ENCODE results near the gene GABBR2.

GABBR2 gene

DNA sequence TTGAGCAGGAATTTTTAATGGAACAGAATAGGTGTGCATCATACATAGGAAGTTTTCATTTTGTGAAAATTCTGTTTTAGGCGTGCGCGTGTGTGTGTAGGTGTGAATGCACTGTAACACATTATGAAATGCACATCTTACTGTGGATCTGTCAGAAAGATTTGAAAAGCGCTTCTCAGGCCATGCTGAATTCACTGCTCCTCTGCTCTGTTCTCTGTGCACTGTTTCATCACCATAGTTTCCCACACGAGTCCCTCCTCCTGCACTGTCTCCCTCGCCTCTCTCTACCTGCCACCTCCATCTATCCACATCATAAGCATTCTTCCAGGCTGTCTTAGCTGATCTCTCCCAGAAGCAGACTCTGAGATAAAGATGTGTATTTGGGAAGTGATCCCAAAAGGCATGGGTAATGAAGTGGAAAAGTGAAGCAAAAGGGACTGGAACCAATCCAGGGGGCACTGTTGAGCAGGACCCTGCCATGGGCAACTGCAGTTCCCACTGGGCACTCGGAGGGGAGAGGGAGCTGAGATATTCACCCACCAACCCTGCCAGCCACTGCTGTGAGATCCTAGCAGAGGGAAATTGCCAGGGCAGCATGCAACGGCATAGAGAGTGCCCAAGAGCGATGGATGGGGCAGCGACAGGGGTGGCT is 65.9 kb downstream of the GABBR2 start:
- no peak overlapping the region for H3K27ac ChIP-seq (ENCODE audit: low read depth, low read length)
- no peak overlapping the region for H3K4me3 ChIP-seq (ENCODE audit: low read depth in 1 of 2, low read length in 2 of 2)
- no peaks in the 10 kb centered on the region for H3K36me3 ChIP-seq (ENCODE audit: insufficient read depth, low read length)
- H3K4me1 ChIP-seq (ENCODE audit: insufficient read depth, low read length), result no peaks in the 10 kb centered on the region
- H3K9ac ChIP-seq (ENCODE audit: low read length), result no peak overlapping the region
- no peaks in the 10 kb centered on the region for H3K27me3 ChIP-seq (ENCODE audit: control insufficient read depth in 1 of 2, insufficient read depth in 2 of 2, low read length in 2 of 2)
- no peaks in the 10 kb centered on the region for H3K9me3 ChIP-seq (ENCODE audit: low read length)

DNA sequence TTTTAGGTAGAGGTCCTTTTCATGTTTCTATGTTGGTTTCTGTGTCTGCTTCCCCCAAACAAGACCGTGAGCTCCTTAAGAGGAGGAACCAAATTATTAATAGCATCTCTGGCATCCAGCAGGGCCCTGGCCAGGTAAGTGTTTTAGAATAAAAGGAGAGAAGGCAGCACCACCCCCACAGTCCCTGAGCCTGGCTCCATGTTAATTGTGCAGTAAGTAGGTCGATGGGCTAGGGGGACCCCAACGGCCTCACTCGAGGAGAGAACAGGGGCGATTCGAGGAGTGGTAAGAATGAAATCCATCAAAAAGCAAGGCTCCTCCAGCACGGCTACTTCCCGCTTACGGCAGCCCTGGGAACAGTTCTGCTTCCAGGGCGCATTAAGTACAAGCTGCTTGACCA is 67.0 kb downstream of the GABBR2 start:
- H3K4me1 ChIP-seq (ENCODE audit: insufficient read depth, low read length), result no peaks in the 10 kb centered on the region
- H3K27ac ChIP-seq (ENCODE audit: low read depth, low read length), result no peak overlapping the region
- no peaks in the 10 kb centered on the region for H3K36me3 ChIP-seq (ENCODE audit: insufficient read depth, low read length)
- no peak overlapping the region for H3K4me3 ChIP-seq (ENCODE audit: low read depth in 1 of 2, low read length in 2 of 2)
- H3K27me3 ChIP-seq (ENCODE audit: control insufficient read depth in 1 of 2, insufficient read depth in 2 of 2, low read length in 2 of 2), result no peaks in the 10 kb centered on the region
- H3K9me3 ChIP-seq (ENCODE audit: low read length), result no peaks in the 10 kb centered on the region
- H3K9ac ChIP-seq (ENCODE audit: low read length), result no peak overlapping the region

DNA sequence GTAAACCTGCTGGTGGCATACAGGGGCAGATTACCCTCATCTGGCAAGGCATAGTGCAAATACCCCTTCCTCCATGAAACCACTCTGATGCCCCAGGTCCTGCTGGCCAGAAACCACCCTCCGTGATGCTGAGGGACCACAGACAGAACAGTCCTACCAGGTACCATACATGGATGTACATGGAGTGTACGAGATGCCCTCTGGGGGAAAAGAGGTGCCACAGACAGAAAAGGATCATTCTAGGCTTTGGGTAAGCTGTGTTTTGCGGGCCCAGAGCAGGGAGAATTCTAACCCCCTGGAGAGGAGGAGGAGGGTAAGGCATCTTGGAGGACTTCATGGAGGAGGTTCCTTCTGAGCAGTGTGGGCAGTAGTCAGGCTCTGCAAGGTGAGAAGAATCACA is 68.3 kb downstream of the GABBR2 start:
- Histone ChIP-seq H3K4me1 (ENCODE audit: insufficient read depth, low read length) (no peaks in the 10 kb centered on the region), H3K27me3 (ENCODE audit: control insufficient read depth in 1 of 2, insufficient read depth in 2 of 2, low read length in 2 of 2) (no peaks in the 10 kb centered on the region), H3K27ac (ENCODE audit: low read depth, low read length) (no peak overlapping the region), H3K4me3 (ENCODE audit: low read depth in 1 of 2, low read length in 2 of 2) (no peak overlapping the region), H3K36me3 (ENCODE audit: insufficient read depth, low read length) (no peaks in the 10 kb centered on the region), H3K9ac (ENCODE audit: low read length) (no peak overlapping the region), H3K9me3 (ENCODE audit: low read length) (no peaks in the 10 kb centered on the region)

DNA sequence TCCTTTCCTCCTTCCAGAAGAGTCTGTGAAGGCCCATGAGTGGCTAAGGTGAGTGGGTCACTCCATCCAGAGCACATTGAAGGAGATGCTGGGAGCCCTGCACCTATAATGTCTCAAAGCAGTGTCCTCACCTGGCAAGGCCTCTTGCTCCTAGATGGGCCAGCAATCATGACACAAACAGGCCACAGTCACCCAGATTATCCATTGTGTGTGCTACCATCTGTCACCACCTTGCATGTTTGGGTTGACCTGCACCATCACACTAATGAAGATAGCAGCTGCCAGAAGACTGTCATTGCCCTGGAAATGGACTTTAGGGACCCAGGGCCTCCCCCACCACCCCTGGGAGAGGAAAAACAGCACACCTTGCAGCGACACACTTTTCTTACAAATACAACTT is 69.6 kb downstream of the GABBR2 start:
- Histone ChIP-seq H3K27me3 (ENCODE audit: control insufficient read depth in 1 of 2, insufficient read depth in 2 of 2, low read length in 2 of 2) (no peaks in the 10 kb centered on the region), H3K9me3 (ENCODE audit: low read length) (no peaks in the 10 kb centered on the region), H3K4me1 (ENCODE audit: insufficient read depth, low read length) (no peaks in the 10 kb centered on the region), H3K9ac (ENCODE audit: low read length) (no peak overlapping the region), H3K36me3 (ENCODE audit: insufficient read depth, low read length) (no peaks in the 10 kb centered on the region), H3K27ac (ENCODE audit: low read depth, low read length) (no peak overlapping the region), H3K4me3 (ENCODE audit: low read depth in 1 of 2, low read length in 2 of 2) (no peak overlapping the region)

DNA sequence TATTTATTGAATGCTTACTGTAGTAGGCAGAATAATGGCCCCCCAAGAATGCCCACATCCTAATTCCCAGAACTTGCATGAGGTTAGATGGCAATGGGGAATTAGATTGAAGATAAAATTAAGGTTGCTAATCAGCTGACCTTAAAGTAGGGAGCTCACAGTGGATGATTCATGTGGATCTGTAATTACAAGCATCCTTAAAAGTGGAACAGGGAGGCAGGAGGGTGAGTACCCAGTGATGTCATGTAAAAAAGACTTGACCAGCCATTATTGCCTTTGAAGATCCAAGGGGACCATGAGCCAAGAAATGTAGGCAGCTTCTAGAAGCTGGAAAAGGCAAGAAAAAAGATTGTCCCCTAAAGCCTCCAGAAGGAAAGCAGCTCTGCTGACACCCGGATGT is 71.4 kb downstream of the GABBR2 start:
- Histone ChIP-seq H3K4me3 (ENCODE audit: low read depth in 1 of 2, low read length in 2 of 2) (no peak overlapping the region), H3K9me3 (ENCODE audit: low read length) (no peaks in the 10 kb centered on the region), H3K9ac (ENCODE audit: low read length) (no peak overlapping the region), H3K27ac (ENCODE audit: low read depth, low read length) (no peak overlapping the region), H3K36me3 (ENCODE audit: insufficient read depth, low read length) (no peaks in the 10 kb centered on the region), H3K27me3 (ENCODE audit: control insufficient read depth in 1 of 2, insufficient read depth in 2 of 2, low read length in 2 of 2) (no peaks in the 10 kb centered on the region), H3K4me1 (ENCODE audit: insufficient read depth, low read length) (no peaks in the 10 kb centered on the region)

DNA sequence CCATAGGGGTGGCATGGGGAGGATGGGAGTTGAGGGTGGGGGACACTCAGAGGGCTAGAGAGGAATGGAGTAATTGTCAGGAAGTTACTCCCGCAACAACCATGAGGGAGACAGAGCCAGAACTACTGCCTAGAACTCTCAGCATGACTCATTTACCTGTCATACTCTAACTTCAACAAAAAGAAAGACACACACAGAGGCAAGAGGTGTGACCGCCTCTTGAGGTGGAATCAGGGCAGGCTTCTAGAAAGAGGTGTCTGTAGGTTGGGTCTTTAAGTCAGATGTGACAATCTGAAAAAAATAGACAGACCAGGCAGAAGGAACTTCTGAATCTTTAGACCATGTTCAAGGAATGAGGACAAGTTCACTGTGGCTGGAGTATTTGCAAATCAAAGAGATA is 73.4 kb downstream of the GABBR2 start:
- H3K27me3 ChIP-seq (ENCODE audit: control insufficient read depth in 1 of 2, insufficient read depth in 2 of 2, low read length in 2 of 2), result no peaks in the 10 kb centered on the region
- H3K36me3 ChIP-seq (ENCODE audit: insufficient read depth, low read length), result no peaks in the 10 kb centered on the region
- H3K9ac ChIP-seq (ENCODE audit: low read length), result no peak overlapping the region
- H3K9me3 ChIP-seq (ENCODE audit: low read length), result no peaks in the 10 kb centered on the region
- no peak overlapping the region for H3K27ac ChIP-seq (ENCODE audit: low read depth, low read length)
- H3K4me3 ChIP-seq (ENCODE audit: low read depth in 1 of 2, low read length in 2 of 2), result no peak overlapping the region
- no peaks in the 10 kb centered on the region for H3K4me1 ChIP-seq (ENCODE audit: insufficient read depth, low read length)

DNA sequence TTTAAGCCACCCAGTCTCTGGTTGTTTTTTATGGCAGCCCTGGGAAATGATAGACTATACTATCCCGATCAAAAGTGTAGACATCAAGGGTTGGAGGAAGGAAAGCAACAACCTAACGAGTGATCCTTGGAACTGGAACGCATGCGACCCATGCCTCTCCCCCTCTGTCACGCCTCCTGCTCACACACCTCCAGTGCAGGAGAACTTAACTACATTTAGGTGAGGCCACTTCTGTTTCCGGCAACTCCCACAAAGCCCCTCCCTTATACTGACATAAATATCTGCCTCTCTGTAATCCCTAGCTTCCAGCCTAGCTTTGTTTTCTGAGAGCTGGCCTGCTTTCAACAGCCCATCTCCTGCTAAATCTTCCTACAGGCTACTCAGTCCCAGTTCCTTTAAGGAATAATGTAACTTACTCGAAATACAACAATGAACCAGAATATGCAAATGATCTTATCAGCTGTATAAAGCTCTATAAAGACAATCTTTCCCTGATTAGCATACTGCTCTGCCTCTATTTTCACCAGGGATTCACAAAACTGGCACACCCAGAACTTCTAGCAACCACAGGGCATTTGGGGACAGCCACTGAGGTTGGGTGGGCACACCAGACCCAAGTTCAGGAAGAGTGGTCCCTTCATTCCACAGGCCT is 73.9 kb downstream of the GABBR2 start:
- H3K4me3 ChIP-seq (ENCODE audit: low read depth in 1 of 2, low read length in 2 of 2), result no peak overlapping the region
- H3K4me1 ChIP-seq (ENCODE audit: insufficient read depth, low read length), result no peaks in the 10 kb centered on the region
- H3K36me3 ChIP-seq (ENCODE audit: insufficient read depth, low read length), result no peaks in the 10 kb centered on the region
- H3K9me3 ChIP-seq (ENCODE audit: low read length), result no peaks in the 10 kb centered on the region
- no peak overlapping the region for H3K27ac ChIP-seq (ENCODE audit: low read depth, low read length)
- no peaks in the 10 kb centered on the region for H3K27me3 ChIP-seq (ENCODE audit: control insufficient read depth in 1 of 2, insufficient read depth in 2 of 2, low read length in 2 of 2)
- H3K9ac ChIP-seq (ENCODE audit: low read length), result no peak overlapping the region

DNA sequence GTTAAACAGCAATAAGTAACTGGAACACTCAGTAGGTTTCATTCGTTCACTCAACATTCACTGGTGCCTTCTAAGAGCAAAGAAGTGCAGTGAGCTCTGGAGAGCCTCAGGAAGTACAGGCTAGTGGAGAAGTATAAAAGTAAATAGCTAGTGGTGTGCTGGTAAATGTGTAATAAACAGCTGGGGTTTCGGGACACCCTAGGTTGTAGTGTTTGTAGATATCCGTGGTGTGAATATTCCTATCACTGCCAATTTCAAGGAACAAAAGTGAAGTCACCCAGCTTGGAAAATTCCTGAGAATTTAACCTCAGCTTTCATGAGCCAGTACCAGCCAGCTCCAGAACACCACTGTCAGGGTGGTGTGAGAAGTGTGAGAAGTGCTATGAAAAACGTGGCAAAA is 75.9 kb downstream of the GABBR2 start:
- H3K36me3 ChIP-seq (ENCODE audit: insufficient read depth, low read length), result no peaks in the 10 kb centered on the region
- H3K4me1 ChIP-seq (ENCODE audit: insufficient read depth, low read length), result no peaks in the 10 kb centered on the region
- no peaks in the 10 kb centered on the region for H3K9me3 ChIP-seq (ENCODE audit: low read length)
- H3K9ac ChIP-seq (ENCODE audit: low read length), result no peak overlapping the region
- no peak overlapping the region for H3K4me3 ChIP-seq (ENCODE audit: low read depth in 1 of 2, low read length in 2 of 2)
- no peaks in the 10 kb centered on the region for H3K27me3 ChIP-seq (ENCODE audit: control insufficient read depth in 1 of 2, insufficient read depth in 2 of 2, low read length in 2 of 2)
- no peak overlapping the region for H3K27ac ChIP-seq (ENCODE audit: low read depth, low read length)

- Histone ChIP-seq H3K27ac (ENCODE audit: low read depth, low read length) (no peak overlapping the region), H3K9me3 (ENCODE audit: low read length) (no peaks in the 10 kb centered on the region)
Measured at GRCh38 chr9:98627296-98627695, 81.4 kb downstream of the GABBR2 start.

GRCh38 chr9:98625728-98626127 is 83.0 kb downstream of the GABBR2 start:
- H3K27me3 ChIP-seq (ENCODE audit: control insufficient read depth in 1 of 2, insufficient read depth in 2 of 2, low read length in 2 of 2), result peaks cover 0 to 9% of the 10 kb centered on the region in 2 donors
- no peaks in the 10 kb centered on the region for H3K4me1 ChIP-seq (ENCODE audit: insufficient read depth, low read length)
- H3K9me3 ChIP-seq (ENCODE audit: low read length), result no peaks in the 10 kb centered on the region
- H3K9ac ChIP-seq (ENCODE audit: low read length), result no peak overlapping the region
- H3K27ac ChIP-seq (ENCODE audit: low read depth, low read length), result no peak overlapping the region
- no peaks in the 10 kb centered on the region for H3K36me3 ChIP-seq (ENCODE audit: insufficient read depth, low read length)
- H3K4me3 ChIP-seq (ENCODE audit: low read depth in 1 of 2, low read length in 2 of 2), result no peak overlapping the region

More at GRCh38 chr9:98627296-98627695, 81.4 kb downstream of the GABBR2 start:
- Histone ChIP-seq H3K27me3 (ENCODE audit: control insufficient read depth in 1 of 2, insufficient read depth in 2 of 2, low read length in 2 of 2) (peaks cover 0 to 9% of the 10 kb centered on the region in 2 donors), H3K4me1 (ENCODE audit: insufficient read depth, low read length) (no peaks in the 10 kb centered on the region), H3K4me3 (ENCODE audit: low read depth in 1 of 2, low read length in 2 of 2) (no peak overlapping the region), H3K36me3 (ENCODE audit: insufficient read depth, low read length) (no peaks in the 10 kb centered on the region), H3K9ac (ENCODE audit: low read length) (no peak overlapping the region)

DNA sequence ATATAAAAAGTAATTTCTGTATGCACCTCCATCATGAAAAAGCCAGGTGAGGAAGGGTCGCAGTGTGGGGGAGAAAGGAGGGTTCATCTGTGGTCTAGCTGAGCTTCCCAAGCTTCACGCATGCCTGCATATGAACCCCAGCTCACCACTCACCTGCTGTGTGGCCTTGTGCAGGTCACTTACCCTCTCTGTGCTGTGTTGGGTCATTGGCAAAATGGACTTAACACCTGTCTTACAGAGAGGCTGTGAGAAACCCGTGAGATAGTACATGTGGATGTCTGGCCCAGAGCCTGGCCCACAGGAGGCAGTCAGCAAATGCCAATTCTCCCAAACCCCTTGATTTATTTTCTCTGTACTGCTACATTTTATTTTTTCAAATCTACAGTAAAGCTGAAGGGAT is 88.9 kb downstream of the GABBR2 start:
- Histone ChIP-seq H3K9ac (ENCODE audit: low read length) (no peak overlapping the region), H3K36me3 (ENCODE audit: insufficient read depth, low read length) (no peaks in the 10 kb centered on the region), H3K27me3 (ENCODE audit: control insufficient read depth in 1 of 2, insufficient read depth in 2 of 2, low read length in 2 of 2) (peaks cover 0 to 2% of the 10 kb centered on the region in 2 donors), H3K9me3 (ENCODE audit: low read length) (no peaks in the 10 kb centered on the region), H3K4me1 (ENCODE audit: insufficient read depth, low read length) (no peaks in the 10 kb centered on the region), H3K4me3 (ENCODE audit: low read depth in 1 of 2, low read length in 2 of 2) (no peak overlapping the region), H3K27ac (ENCODE audit: low read depth, low read length) (no peak overlapping the region)

DNA sequence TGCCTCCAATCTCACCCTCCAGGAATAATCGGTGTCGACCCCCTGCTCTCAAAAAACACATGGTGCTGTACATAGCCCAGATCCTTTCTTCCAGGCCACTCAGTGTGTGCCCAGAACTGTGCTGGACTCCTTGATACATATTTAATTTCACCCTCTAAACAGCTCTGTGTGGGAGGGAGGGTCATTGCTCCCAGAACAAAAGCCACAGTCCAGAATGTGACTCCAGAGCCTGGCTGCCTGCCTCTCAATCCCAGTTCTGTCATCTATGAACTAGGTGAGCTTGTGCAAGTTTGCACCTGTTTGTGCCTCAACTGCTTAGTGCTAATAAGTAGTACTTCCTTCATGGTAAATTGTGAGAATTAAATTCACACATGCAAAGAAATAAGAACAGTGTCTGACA is 93.1 kb downstream of the GABBR2 start:
- H3K27ac ChIP-seq (ENCODE audit: low read depth, low read length), result no peak overlapping the region
- no peak overlapping the region for H3K4me3 ChIP-seq (ENCODE audit: low read depth in 1 of 2, low read length in 2 of 2)
- no peaks in the 10 kb centered on the region for H3K36me3 ChIP-seq (ENCODE audit: insufficient read depth, low read length)
- H3K27me3 ChIP-seq (ENCODE audit: control insufficient read depth in 1 of 2, insufficient read depth in 2 of 2, low read length in 2 of 2), result no peaks in the 10 kb centered on the region
- H3K4me1 ChIP-seq (ENCODE audit: insufficient read depth, low read length), result no peaks in the 10 kb centered on the region
- H3K9ac ChIP-seq (ENCODE audit: low read length), result no peak overlapping the region
- H3K9me3 ChIP-seq (ENCODE audit: low read length), result no peaks in the 10 kb centered on the region
